ENCODE data around the gene CNTN5.

DNA sequence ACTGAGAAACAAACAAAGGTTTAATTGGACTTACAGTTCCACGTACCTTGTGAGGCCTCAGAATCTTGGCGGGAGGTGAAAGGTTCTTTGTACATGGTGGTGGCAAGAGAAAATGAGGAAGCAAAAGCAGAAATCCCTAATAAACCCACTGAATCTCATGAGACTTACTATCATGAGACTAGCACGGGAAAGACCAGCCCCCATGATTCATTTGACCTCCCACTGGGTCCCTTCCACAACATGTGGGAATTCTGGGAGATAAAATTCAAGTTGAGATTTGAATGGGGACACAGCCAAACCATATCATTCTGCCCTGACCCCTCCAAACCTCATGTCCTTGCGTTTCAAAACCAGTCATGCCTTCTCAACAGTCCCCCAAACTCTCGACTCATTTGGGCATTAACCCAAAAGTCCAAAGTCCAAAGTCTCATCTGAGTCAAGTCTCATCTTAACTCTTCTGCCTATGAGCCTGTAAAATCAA, 617.4 kb downstream of the CNTN5 start:
- TF ChIP-seq POLR2A (IDR thresholded peaks at IDR 0.05; ENCODE audit: low read length) (no peak), GATA1 (IDR thresholded peaks at IDR 0.05; ENCODE audit: low read depth, low read length) (no peak)
